Measurements from ENCODE around the gene COL6A2. TPM values are rescaled to one million over a fixed set of nuclear protein-coding genes. Genes with fewer than 3 reads are reported as not detected.

Gene COL6A2
- total RNA-seq, 1 donor: 487 TPM

GRCh38 chr21:46095814-46096595 is 1.9 kb upstream of the COL6A2 start:
- TF ChIP-seq CTCF (IDR thresholded peaks at IDR 0.05; ENCODE audit: insufficient read depth, low read depth, low read length): no peak
- DNase-seq (ENCODE audit: low read depth): no peak
- H3K4me3 ChIP-seq (ENCODE audit: low read depth, low read length): no peak overlapping the region

- TF ChIP-seq CTCF (IDR thresholded peaks at IDR 0.05; ENCODE audit: insufficient read depth, low read depth, low read length): no peak
- no peak for DNase-seq (ENCODE audit: low read depth)
- peak overlapping the region; percentile 88 for H3K4me3 ChIP-seq (ENCODE audit: low read depth, low read length)
Measured at GRCh38 chr21:46096596-46097335, 1.1 kb upstream of the COL6A2 start.

GRCh38 chr21:46098303-46099141 is 610 bp downstream of the COL6A2 start:
- peak; percentile 32 for DNase-seq (ENCODE audit: low read depth)
- H3K4me3 ChIP-seq (ENCODE audit: low read depth, low read length): peak overlapping the region; percentile 88
- no peak for TF ChIP-seq CTCF (IDR thresholded peaks at IDR 0.05; ENCODE audit: insufficient read depth, low read depth, low read length)

- peak overlapping the region; percentile 88 for H3K4me3 ChIP-seq (ENCODE audit: low read depth, low read length)
Measured at GRCh38 chr21:46099476-46099875, 1.6 kb downstream of the COL6A2 start.

GRCh38 chr21:46100020-46100419 is 2.1 kb downstream of the COL6A2 start:
- TF ChIP-seq CTCF (IDR thresholded peaks at IDR 0.05; ENCODE audit: insufficient read depth, low read depth, low read length): no peak
- DNase-seq (ENCODE audit: low read depth): no peak
- H3K4me3 ChIP-seq (ENCODE audit: low read depth, low read length): peak overlapping the region; percentile 88

More at GRCh38 chr21:46099476-46099875, 1.6 kb downstream of the COL6A2 start:
- peak; percentile 78 for DNase-seq (ENCODE audit: low read depth)
- peak; percentile 23 for TF ChIP-seq CTCF (IDR thresholded peaks at IDR 0.05; ENCODE audit: insufficient read depth, low read depth, low read length)

GRCh38 chr21:46100426-46100825 is 2.5 kb downstream of the COL6A2 start:
- DNase-seq (ENCODE audit: low read depth): peak; percentile 83
- no peak for TF ChIP-seq CTCF (IDR thresholded peaks at IDR 0.05; ENCODE audit: insufficient read depth, low read depth, low read length)
- H3K4me3 ChIP-seq (ENCODE audit: low read depth, low read length): peak overlapping the region; percentile 88
